Bronchial epithelial cell (primary cell): ENCODE measurements around the gene BTBD16. TPM values are rescaled to one million over a fixed set of nuclear protein-coding genes. Genes with fewer than 3 reads are reported as not detected.

Experiments
- DNase-seq: peaks from one replicate; pipeline ENCODE4 v3.0.0-alpha.2; 2010; ENCODE audit warnings: low read depth
- FAIRE-seq: peaks from 2 replicates; lab custom pipeline; 2011; peaks lifted over from hg19 to GRCh38; lab: Jason Lieb, UNC
- H3K27me3 ChIP-seq: 2 replicates; pipeline ENCODE4 v1.5.1; 2011; ENCODE audit warnings: low read length; ENCODE audit not compliant: control insufficient read depth, insufficient read depth
- H3K36me3 ChIP-seq: 2 replicates; pipeline ENCODE4 v1.5.1; 2011; ENCODE audit warnings: low read length; ENCODE audit not compliant: control insufficient read depth, insufficient read depth
- H3K4me3 ChIP-seq: 2 replicates; pipeline ENCODE4 v1.5.1; 2011; ENCODE audit warnings: mild to moderate bottlenecking, low read depth, low read length, control low read depth
- CTCF ChIP-seq: IDR thresholded peaks from 2 replicates; pipeline ENCODE4 v1.5.1; 2011; ENCODE audit warnings: mild to moderate bottlenecking, moderate library complexity, low read length, control low read depth, inconsistent platforms; ENCODE audit not compliant: insufficient read depth, severe bottlenecking
- total RNA-seq: library from RNA; depleted of rRNA; stranded (reverse); fragments of >200 nt; gene quantifications from 2 replicates; pipeline ENCODE4 v1.2.1, GENCODE V29; 2014

Gene BTBD16
- total RNA-seq, 1 donor from 2014 or later: 0.26 TPM

- Histone ChIP-seq H3K36me3 (no peaks in the 10 kb centered on the region), H3K27me3 (no peaks in the 10 kb centered on the region), H3K4me3 (no peak overlapping the region)
- no peak for TF ChIP-seq CTCF
- FAIRE-seq (no peak), DNase-seq (no peak)
Observed at GRCh38 chr10:122326385-122326784, 55.3 kb downstream of the BTBD16 start.

- FAIRE-seq (no peak), DNase-seq (no peak)
- no peaks in the 10 kb centered on the region for H3K27me3 ChIP-seq
- H3K36me3 ChIP-seq: no peaks in the 10 kb centered on the region
- TF ChIP-seq CTCF: no peak
- H3K4me3 ChIP-seq: no peak overlapping the region
Observed at GRCh38 chr10:122326806-122327205, 55.7 kb downstream of the BTBD16 start.

- no peaks in the 10 kb centered on the region for H3K27me3 ChIP-seq
- no peak for TF ChIP-seq CTCF
- no peaks in the 10 kb centered on the region for H3K36me3 ChIP-seq
- H3K4me3 ChIP-seq: no peak overlapping the region
- FAIRE-seq (peak; percentile 13), DNase-seq (no peak)
Observed at GRCh38 chr10:122327237-122328206, 56.4 kb downstream of the BTBD16 start.

GRCh38 chr10:122328676-122329075 lies 57.6 kb downstream of the BTBD16 start:
- no peaks in the 10 kb centered on the region for H3K36me3 ChIP-seq
- H3K27me3 ChIP-seq: no peaks in the 10 kb centered on the region
- no peak overlapping the region for H3K4me3 ChIP-seq
- DNase-seq (no peak), FAIRE-seq (no peak)
- TF ChIP-seq CTCF: no peak

- H3K36me3 ChIP-seq: no peaks in the 10 kb centered on the region
Observed at GRCh38 chr10:122329416-122329815, 58.3 kb downstream of the BTBD16 start.

More at GRCh38 chr10:122329416-122329815, 58.3 kb downstream of the BTBD16 start:
- FAIRE-seq (no peak), DNase-seq (no peak)
- no peak for TF ChIP-seq CTCF
- H3K27me3 ChIP-seq: no peaks in the 10 kb centered on the region
- no peak overlapping the region for H3K4me3 ChIP-seq
